Esophagus squamous epithelium (tissue), 5 donors: ENCODE measurements around the gene NCOR1. TPM values are rescaled to one million over a fixed set of nuclear protein-coding genes. Genes with fewer than 3 reads are reported as not detected.

Experiments
- DNase-seq: peaks from one replicate; lab custom pipeline; 2025; lab: John Stamatoyannopoulos, UW
- H3K27ac ChIP-seq, 4 donors: fragments of 200-600 bp; sonication (generic); one replicate each; pipeline ENCODE4 v1.5.1; 2016 to 2019; ENCODE audit warnings: mild to moderate bottlenecking in 1 of 4
- H3K27me3 ChIP-seq, 4 donors: fragments of 200-600 bp; sonication (generic); 1 replicate in 3 of 4; 2 replicates in 1 of 4; pipeline versions ENCODE4 v1.5.1 to v1.6.0; 2017 to 2021; ENCODE audit warnings: antibody characterized with exemption in 1 of 4
- H3K36me3 ChIP-seq, 3 donors: fragments of 200-600 bp; sonication (generic); one replicate each; pipeline ENCODE4 v1.5.1; 2016 to 2019
- H3K4me1 ChIP-seq, 3 donors: fragments of 200-600 bp; sonication (generic); one replicate each; pipeline ENCODE4 v1.5.1; 2017 to 2019
- H3K4me3 ChIP-seq, 4 donors: fragments of 200-600 bp; sonication (generic); 1 replicate in 3 of 4; 2 replicates in 1 of 4; pipeline ENCODE4 v1.5.1; 2016 to 2019; ENCODE audit warnings: mild to moderate bottlenecking in 2 of 4, moderate library complexity in 1 of 4
- H3K9me3 ChIP-seq, 3 donors: fragments of 200-600 bp; sonication (generic); one replicate each; pipeline ENCODE4 v1.5.1; 2016 to 2019
- CTCF ChIP-seq, 6 experiments: fragments of 450-650 bp in 4 of 6; fragments of 200-600 bp in 2 of 6; sonication (generic) in 2 of 6; IDR thresholded peaks; one replicate each; pipeline ENCODE4 v1.5.1; 2016 to 2019; ENCODE audit warnings: antibody characterized with exemption in 6 of 6, mild to moderate bottlenecking in 4 of 6, moderate library complexity in 4 of 6
- POLR2A ChIP-seq, 4 donors: fragments of 450-650 bp; IDR thresholded peaks; one replicate each; pipeline ENCODE4 v1.6.1; 2017; ENCODE audit warnings: antibody characterized with exemption in 4 of 4, mild to moderate bottlenecking in 4 of 4, moderate library complexity in 3 of 4
- WGBS, 2 donors: methylation state at CpG; one replicate each; pipeline ENCODE4 v1.1.5; 2018; 5-methylcytosine and 5-hydroxymethylcytosine counted together
- intact Hi-C: fragments of 100-400 bp; cut with DNase I; formaldehyde crosslinking; loops from one replicate; pipeline ENCODE4 v1.15.0; 2022
- total RNA-seq, 4 donors: library from RNA; depleted of rRNA; stranded (reverse); fragments of >200 nt; gene quantifications; one replicate each; pipeline ENCODE4 v1.1.0, GENCODE V29; 2016
- donor health status: DM: yes; HTN: yes; CAD: no.

Gene NCOR1
- total RNA-seq, 4 donors from 2014 or later = 52.5 to 188 (median 76.8) TPM

DNA sequence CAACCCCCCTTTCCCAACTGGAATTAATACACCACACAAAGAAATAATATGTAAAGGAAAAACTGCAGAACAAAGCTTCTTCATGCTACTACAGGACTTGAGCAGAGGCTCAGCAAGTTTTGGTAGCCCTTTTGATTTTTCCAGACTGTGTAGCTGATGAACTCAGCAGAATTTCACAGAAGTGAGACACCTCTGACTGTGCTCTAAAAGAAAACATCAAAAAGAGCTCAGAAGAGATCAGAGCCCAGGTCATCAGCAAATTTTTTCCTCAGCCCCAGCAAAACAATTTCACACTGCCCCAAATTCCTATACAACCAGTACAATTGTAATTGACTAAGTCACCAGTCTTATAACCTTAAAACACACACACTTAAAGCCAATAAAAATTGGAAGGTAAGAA, 177.7 kb downstream of the NCOR1 start:
- intact Hi-C loops = no loop called here
- H3K36me3 ChIP-seq = peaks cover 4 to 100% (median 27%) of the 10 kb centered on the region in 3 donors

DNA sequence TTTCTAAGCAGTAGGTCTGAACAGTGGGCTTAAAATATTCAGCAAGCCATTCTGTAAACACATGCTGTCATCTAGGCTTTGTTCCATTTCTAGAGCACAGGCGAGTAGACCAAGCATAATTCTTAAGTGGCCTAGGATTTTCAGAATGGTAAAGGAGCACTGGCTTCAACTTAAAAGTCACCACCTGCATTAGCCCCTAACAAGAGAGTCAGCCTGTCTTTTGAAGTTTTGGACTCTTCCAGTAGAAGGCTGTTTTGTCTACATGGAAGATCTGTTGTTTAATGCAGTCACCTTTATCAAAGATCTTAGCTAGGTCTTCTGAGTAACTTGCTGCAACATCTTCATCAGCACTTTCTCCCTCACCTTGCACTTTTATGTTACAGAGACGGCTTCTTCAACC, 179.1 kb downstream of the NCOR1 start:
- Histone ChIP-seq H3K9me3 (no peaks in the 10 kb centered on the region), H3K4me1 (no peaks in the 10 kb centered on the region), H3K27me3 (no peaks in the 10 kb centered on the region), H3K27ac (no peak overlapping the region), H3K4me3 (no peak overlapping the region), H3K36me3 (peaks cover 0 to 100% (median 30%) of the 10 kb centered on the region in 3 donors)
- WGBS, 2 donors = 90 to 96% methylated on average over 2 of the region's 2 CpGs
- TF ChIP-seq CTCF (IDR thresholded peaks at IDR 0.05) = no peak
- TF ChIP-seq POLR2A (IDR thresholded peaks at IDR 0.05) = no peak
- intact Hi-C loops = no loop called here
- DNase-seq = no peak

More for the DNA sequence above, 177.7 kb downstream of the NCOR1 start:
- Histone ChIP-seq H3K4me1 (no peaks in the 10 kb centered on the region), H3K4me3 (no peak overlapping the region), H3K9me3 (no peaks in the 10 kb centered on the region), H3K27me3 (no peaks in the 10 kb centered on the region), H3K27ac (no peak overlapping the region)
- TF ChIP-seq POLR2A (IDR thresholded peaks at IDR 0.05) (no peak), CTCF (IDR thresholded peaks at IDR 0.05) (no peak)
- no peak for DNase-seq

- no peak for DNase-seq
- Histone ChIP-seq H3K4me1 (no peaks in the 10 kb centered on the region), H3K27ac (no peak overlapping the region), H3K9me3 (no peaks in the 10 kb centered on the region), H3K27me3 (no peaks in the 10 kb centered on the region), H3K4me3 (no peak overlapping the region), H3K36me3 (peaks cover 7 to 100% (median 47%) of the 10 kb centered on the region in 3 donors)
- 92 to 96% methylated on average over 7 of the region's 7 CpGs for WGBS, 2 donors
- intact Hi-C loops = no loop called here
- TF ChIP-seq CTCF (IDR thresholded peaks at IDR 0.05) (no peak), POLR2A (IDR thresholded peaks at IDR 0.05) (no peak)
These were observed 181.5 kb downstream of the NCOR1 start for GRCh38 chr17:16033729-16034349.

- WGBS, 2 donors = 46 to 50% methylated on average over 5 of the region's 5 CpGs
- intact Hi-C loops = no loop called here
- TF ChIP-seq CTCF (IDR thresholded peaks at IDR 0.05) = peak in 1 of 6 experiments; percentile 34
- no peak for TF ChIP-seq POLR2A (IDR thresholded peaks at IDR 0.05)
- H3K27ac ChIP-seq = peak overlapping the region; percentile 47 to 78 (median 71)
- H3K4me1 ChIP-seq = peaks cover 4 to 12% (median 7%) of the 10 kb centered on the region in 3 donors
- no peaks in the 10 kb centered on the region for H3K9me3 ChIP-seq
- no peaks in the 10 kb centered on the region for H3K27me3 ChIP-seq
- peaks cover 25 to 98% (median 59%) of the 10 kb centered on the region in 3 donors for H3K36me3 ChIP-seq
- DNase-seq = no peak
- H3K4me3 ChIP-seq = no peak overlapping the region
These were observed 187.4 kb downstream of the NCOR1 start for GRCh38 chr17:16027708-16028584.

DNA sequence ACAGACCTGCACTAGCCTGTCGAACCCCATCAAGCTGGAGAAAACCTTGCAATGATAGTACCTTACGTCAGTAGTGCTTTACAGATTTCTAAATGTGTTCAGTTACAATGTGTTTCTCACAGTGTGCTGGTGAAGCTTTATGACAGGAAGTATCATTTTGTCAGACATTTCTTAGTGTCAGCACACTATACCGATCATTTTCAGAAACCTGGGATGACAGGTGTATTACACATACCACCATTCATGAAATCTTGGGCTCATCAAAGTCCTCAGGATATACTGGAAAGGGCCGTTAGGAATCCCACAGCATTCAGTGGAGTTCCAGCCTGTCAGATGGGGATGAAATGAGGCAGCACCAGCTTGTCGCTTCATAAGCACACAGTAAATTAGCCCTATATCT, 188.4 kb downstream of the NCOR1 start:
- intact Hi-C loops = no loop called here
- H3K9me3 ChIP-seq = no peaks in the 10 kb centered on the region
- peak overlapping the region in 3 of 4 donors; percentile 67 to 78 (median 75) for H3K27ac ChIP-seq
- DNase-seq = no peak
- no peak for TF ChIP-seq CTCF (IDR thresholded peaks at IDR 0.05)
- TF ChIP-seq POLR2A (IDR thresholded peaks at IDR 0.05) = no peak
- H3K36me3 ChIP-seq = peaks cover 25 to 96% (median 49%) of the 10 kb centered on the region in 3 donors
- 74 to 93% methylated on average over 5 of the region's 5 CpGs for WGBS, 2 donors
- H3K27me3 ChIP-seq = no peaks in the 10 kb centered on the region
- H3K4me1 ChIP-seq = peaks cover 4 to 12% (median 7%) of the 10 kb centered on the region in 3 donors
- H3K4me3 ChIP-seq = no peak overlapping the region
